HG03103 (cell line): ENCODE measurements around the gene EFR3B.

Source experiments
- ATAC-seq: cut with Tn5 transposase; IDR thresholded peaks from one replicate; pipeline ENCODE4 v1.9.1; 2021; ENCODE audit warnings: low read depth; ENCODE audit not compliant: unreplicated experiment

The EFR3B gene

GRCh38 chr2:25173719-25174118, 131.8 kb downstream of the EFR3B start:
- no peak for ATAC-seq

- ATAC-seq = no peak
Measured at GRCh38 chr2:25174192-25174861, 132.5 kb downstream of the EFR3B start.

GRCh38 chr2:25176138-25176537, 134.3 kb downstream of the EFR3B start:
- ATAC-seq = no peak

GRCh38 chr2:25176541-25177181, 134.8 kb downstream of the EFR3B start:
- no peak for ATAC-seq

- ATAC-seq = no peak
Measured at GRCh38 chr2:25177211-25177611, 135.3 kb downstream of the EFR3B start.

GRCh38 chr2:25178976-25179375, 137.1 kb downstream of the EFR3B start:
- ATAC-seq = no peak

- ATAC-seq = no peak
Measured at GRCh38 chr2:25184254-25184653, 142.4 kb downstream of the EFR3B start.

- no peak for ATAC-seq
Measured at GRCh38 chr2:25187729-25188350, 146.0 kb downstream of the EFR3B start.

- no peak for ATAC-seq
Measured at GRCh38 chr2:25188405-25188804, 146.5 kb downstream of the EFR3B start.

- ATAC-seq = no peak
Measured at GRCh38 chr2:25190536-25190935, 148.7 kb downstream of the EFR3B start.

- ATAC-seq = no peak
Measured at GRCh38 chr2:25194576-25195122, 152.8 kb downstream of the EFR3B start.

GRCh38 chr2:25197336-25198208, 155.7 kb downstream of the EFR3B start:
- no peak for ATAC-seq

- no peak for ATAC-seq
Measured at GRCh38 chr2:25198209-25198525, 156.3 kb downstream of the EFR3B start.

GRCh38 chr2:25198576-25198975, 156.7 kb downstream of the EFR3B start:
- ATAC-seq = no peak

- no peak for ATAC-seq
Measured at GRCh38 chr2:25201265-25201664, 159.4 kb downstream of the EFR3B start.

- no peak for ATAC-seq
Measured at GRCh38 chr2:25201794-25202193, 159.9 kb downstream of the EFR3B start.

- ATAC-seq = no peak
Measured at GRCh38 chr2:25202275-25202674, 160.4 kb downstream of the EFR3B start.

GRCh38 chr2:25204190-25204838, 162.4 kb downstream of the EFR3B start:
- ATAC-seq = no peak

GRCh38 chr2:25207078-25207545, 165.2 kb downstream of the EFR3B start:
- no peak for ATAC-seq
